Stimulated activated CD8-positive, alpha-beta memory T cell treated with anti-CD3 and anti-CD28 coated beads, Interleukin-2, amount 100 ng/mL, for 48 hours (primary cell): ENCODE measurements around the gene ART5.

Experiments used
- DNase-seq, 2 donors: peaks; one replicate each; pipeline ENCODE4 v3.0.0-alpha.2; 2020; ENCODE audit warnings: low read depth in 2 of 2

Gene ART5, protein sequence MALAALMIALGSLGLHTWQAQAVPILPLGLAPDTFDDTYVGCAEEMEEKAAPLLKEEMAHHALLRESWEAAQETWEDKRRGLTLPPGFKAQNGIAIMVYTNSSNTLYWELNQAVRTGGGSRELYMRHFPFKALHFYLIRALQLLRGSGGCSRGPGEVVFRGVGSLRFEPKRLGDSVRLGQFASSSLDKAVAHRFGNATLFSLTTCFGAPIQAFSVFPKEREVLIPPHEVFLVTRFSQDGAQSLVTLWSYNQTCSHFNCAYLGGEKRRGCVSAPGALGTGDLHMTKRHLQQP

GRCh38 chr11:3641701-3642070, at the start of gene ART5:
Gene ART5, minus strand, starts transcription at chr11:3641992. Its CDS starts 130 bp downstream, at chr11:3641862.
- no peak for DNase-seq

DNA sequence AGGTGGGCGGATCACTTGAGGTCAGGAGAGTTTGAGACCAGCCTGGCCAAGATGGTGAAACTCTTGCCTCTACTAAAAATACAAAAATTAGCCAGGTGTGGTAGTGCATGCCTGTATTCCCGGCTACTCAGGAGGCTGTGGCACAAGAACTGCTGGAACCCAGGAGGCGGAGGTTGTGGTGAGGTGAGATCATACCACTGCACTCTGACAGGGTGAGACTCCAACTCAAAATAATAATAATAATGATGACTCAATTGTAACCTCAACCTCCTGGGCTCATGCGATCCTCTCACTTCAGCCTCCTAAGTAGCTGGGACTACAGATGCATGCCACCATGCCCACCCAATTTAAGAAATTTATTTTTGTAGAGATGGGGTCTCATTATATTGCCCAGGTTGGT, 45.0 kb upstream of the ART5 start:
- no peak for DNase-seq

DNA sequence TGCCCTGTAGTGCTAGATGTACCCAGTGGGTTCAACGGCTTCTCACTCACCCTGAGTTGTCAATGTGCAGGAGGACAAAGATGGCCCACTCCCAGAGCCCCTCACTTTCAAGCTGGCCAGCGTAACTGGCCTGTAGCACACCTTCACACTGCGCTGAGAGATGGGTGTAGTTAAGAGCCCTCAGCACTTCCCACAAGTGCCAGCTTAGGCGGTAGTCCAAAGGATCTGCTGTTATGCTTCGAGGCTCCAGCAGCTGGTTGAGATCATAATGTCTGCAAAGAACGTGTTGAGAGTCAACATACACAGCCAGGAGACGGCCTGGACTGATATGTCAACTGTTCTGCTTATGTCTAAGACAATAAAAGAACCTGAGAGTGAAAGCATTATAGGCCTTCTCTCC, 44.1 kb upstream of the ART5 start:
- no peak for DNase-seq

DNA sequence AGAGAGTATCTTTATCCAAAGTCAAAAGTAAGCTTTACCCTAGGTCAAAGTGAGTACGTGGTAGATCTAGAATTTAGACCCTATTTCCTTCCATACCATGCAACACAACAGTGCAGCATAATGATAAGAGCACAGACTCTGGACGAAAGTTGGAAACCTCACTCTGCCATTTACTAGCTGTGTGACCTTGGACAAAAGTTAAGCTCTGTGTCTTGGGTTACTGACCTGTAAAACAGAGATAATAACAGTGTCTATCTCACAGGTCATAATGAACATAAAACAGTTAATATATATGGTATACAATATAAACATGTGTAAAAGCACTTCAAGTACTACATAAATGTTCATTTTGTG, 43.0 kb upstream of the ART5 start:
- DNase-seq = no peak

- DNase-seq = no peak
Measured at GRCh38 chr11:3684129-3684818, 42.5 kb upstream of the ART5 start.

GRCh38 chr11:3683039-3683438, 41.2 kb upstream of the ART5 start:
- no peak for DNase-seq

DNA sequence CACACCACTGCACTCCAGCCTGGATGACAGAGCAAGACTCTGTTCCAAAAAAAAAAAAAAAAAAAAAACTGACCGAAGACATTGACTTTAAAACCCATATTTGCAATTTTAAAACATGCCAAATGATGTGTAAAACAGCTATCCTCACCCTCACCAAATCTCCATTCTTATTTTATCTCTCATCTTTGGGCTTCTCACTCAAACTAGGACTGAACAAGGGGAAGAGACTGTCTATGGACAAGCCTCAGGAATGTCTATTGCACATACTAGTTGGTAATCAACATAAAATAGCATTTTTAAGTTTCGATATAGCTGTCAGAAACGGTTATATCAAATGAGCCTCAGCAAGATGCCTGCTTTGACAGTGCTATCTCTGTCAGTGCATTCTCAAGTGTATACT, 37.3 kb upstream of the ART5 start:
- no peak for DNase-seq

DNA sequence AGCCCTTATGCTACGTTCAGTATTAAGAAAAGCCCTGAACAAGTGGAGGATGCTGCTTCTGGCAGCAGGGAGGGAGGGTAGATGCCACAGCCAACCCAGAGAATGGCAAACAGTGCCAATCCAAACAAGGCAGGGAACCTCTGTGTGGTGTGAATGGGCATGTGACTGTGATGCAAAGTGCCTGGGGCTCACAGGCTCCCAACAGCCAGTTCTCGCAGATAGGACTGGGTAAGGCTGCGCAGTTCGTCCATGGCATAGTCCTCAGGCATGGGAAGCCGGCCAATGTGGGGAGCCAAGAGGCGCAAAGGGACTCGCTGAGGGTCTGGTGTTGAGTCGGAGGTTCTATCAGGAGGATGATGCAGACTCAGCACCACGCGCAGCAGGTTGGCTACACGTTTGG, 34.2 kb upstream of the ART5 start:
- no peak for DNase-seq

DNA sequence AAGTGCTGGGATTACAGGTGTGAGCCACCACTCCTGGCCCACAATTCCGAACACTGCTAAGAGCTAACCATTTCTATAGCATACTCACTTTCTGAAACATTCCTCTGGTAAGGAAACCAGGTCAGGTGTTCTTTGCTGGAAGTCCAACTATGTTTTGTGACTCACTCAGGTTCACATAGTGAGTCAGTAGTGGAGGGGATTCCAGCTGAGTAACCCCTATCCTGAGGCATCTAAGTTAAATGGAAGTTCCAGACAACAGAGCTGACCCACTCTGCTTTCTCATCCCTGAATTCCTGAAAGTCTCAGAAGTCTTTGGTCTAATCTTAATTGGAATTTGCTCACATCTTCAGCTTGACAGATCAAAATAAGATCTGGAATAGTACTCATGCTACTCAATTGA, 32.4 kb upstream of the ART5 start:
- no peak for DNase-seq

GRCh38 chr11:3671334-3672254, 29.8 kb upstream of the ART5 start, which contains the start of gene CHRNA10:
Gene CHRNA10, minus strand, starts transcription at chr11:3671384. Its CDS starts 72 bp downstream, at chr11:3671312.
- DNase-seq = no peak

- DNase-seq = no peak
Measured at GRCh38 chr11:3669742-3670183, 28.0 kb upstream of the ART5 start.

- no peak for DNase-seq
Measured at GRCh38 chr11:3669128-3669527, 27.3 kb upstream of the ART5 start.

DNA sequence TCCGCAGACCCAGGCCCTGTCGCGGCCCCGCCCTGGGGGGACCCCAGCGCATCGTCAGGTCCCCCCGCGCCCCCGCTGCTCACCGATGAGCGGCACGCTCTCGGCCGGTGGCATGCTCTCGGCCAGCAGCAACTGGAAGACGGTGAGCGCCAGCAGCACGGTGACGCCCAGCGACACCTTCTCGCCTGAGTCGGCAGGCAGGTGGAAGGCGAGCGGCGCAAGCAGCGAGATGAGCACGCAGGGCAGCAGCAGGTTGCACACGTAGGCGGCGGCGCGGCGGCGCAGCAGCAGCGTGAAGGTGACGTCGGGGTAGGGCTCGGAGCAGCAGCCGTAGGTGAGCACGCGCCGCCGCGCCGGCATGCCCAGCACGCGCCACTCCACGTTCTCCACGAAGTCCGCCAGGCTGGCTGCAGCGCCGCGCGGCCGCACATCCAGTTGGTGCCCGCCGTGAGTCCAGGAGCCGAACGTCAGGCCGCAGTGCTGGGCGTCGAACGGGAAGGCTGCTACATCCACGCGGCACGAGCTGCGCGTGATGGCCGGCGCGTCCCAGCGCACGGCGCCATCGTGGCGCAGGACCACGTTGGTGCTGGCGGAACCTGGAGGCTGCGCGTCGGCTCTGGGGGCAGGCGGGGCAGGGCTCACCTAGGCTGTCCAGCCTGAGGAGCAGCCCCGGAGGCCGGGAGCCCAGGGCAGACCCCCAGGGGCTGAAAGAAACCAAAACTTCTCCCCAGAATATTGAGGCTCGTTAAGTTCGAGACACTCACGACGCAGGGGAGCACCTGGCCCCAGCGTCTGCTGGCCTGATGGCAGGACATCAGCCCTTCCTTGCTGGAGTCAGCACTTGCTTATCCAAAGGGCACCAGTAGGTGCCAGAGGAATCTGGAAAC, 25.6 kb upstream of the ART5 start:
- DNase-seq = no peak

DNA sequence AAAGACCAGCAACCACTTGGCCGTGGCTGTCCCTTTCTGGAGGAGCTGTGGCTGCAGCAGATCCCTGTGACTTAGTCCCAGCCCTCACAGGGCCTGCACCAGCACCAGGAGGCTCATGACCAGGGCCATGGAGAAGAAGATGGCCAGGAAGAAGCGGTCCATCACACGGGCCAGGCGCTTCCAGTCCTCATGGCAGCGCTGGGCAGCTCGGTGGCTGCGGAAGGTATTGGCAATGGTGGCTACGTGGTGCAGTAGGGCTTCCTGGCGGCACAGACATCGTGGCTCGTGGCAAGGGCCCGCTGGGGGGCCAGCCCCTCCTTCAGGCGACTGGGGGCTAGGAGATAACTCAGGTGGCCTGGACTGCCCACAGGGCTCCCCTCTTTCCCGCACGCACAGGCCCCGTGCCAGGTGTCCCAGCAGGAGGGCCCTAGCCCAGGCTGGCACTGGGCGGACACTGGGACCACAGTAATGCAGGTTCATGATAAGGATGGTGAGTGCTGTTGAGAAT, 24.3 kb upstream of the ART5 start:
- no peak for DNase-seq

- no peak for DNase-seq
Measured at GRCh38 chr11:3665336-3666022, 23.7 kb upstream of the ART5 start.

GRCh38 chr11:3664032-3664630, 22.3 kb upstream of the ART5 start:
- DNase-seq = no peak

- DNase-seq = no peak
Measured at GRCh38 chr11:3662856-3663255, 21.1 kb upstream of the ART5 start.

GRCh38 chr11:3660960-3661359, 19.2 kb upstream of the ART5 start:
- no peak for DNase-seq

GRCh38 chr11:3659595-3660515, 18.1 kb upstream of the ART5 start:
- no peak for DNase-seq
